NCI-H1105 (cell line): ENCODE results near the gene VAV1.
"Not testable (repeated sequence)": the region's sequence is repeated elsewhere in the genome, so short reads cannot be mapped to it uniquely, and the experiment has no call there.

Source experiments
- DNase-seq: peaks from one replicate; lab custom pipeline; 2025; lab: John Stamatoyannopoulos, UW

The VAV1 gene

DNA sequence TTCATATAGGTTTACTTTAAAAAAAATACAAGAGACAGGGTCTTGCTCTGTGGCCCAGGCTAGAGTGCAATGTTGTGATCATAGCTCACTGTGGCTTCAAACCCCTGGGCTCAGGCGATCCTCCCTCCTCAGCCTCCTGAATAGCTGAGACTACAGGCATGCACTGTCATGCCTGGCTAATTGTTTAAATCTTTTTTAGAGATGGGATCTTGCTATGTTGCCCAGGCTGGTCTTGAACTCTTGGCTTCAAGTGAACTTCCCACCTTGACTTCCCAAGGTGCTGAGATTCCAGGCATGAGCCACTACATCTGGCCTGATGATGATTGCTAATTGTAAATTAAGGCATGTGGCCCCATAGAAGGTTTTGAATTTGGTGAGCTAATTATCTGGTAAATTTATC is 79.5 kb downstream of the VAV1 start:
- DNase-seq: no peak

DNA sequence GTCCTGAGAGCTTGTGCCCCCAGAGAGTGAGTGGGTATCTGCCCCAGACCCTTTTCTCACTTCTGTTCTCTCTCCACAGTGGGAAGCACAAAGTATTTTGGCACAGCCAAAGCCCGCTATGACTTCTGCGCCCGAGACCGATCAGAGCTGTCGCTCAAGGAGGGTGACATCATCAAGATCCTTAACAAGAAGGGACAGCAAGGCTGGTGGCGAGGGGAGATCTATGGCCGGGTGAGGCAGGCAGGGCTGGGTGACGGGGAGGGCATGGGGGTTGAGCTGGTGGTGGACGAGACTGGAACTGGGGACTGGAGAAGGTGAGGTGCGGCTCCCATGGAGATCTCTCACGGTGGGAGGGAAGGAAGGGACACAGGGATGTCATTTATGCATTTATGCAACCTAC is 81.4 kb downstream of the VAV1 start:
- no peak for DNase-seq

DNA sequence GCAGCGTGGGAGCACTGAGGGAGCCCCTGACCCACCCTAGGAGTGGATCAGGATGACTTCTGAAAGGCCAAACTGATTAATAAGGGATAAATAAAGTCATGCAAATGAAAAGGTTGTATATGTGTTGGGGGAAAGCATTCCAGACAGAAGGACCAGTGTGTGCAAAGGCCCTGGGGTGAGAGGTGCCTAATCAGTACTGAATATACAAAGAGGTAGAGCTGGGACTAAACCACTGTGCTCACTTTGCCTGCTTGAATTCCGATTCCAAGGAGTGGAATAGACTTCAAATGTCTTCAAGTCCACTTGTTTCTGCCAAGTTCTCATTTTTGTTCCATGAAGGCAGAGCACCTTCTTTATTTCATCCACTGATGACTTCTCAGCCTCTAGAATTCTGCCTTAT is 82.2 kb downstream of the VAV1 start:
- no peak for DNase-seq

DNA sequence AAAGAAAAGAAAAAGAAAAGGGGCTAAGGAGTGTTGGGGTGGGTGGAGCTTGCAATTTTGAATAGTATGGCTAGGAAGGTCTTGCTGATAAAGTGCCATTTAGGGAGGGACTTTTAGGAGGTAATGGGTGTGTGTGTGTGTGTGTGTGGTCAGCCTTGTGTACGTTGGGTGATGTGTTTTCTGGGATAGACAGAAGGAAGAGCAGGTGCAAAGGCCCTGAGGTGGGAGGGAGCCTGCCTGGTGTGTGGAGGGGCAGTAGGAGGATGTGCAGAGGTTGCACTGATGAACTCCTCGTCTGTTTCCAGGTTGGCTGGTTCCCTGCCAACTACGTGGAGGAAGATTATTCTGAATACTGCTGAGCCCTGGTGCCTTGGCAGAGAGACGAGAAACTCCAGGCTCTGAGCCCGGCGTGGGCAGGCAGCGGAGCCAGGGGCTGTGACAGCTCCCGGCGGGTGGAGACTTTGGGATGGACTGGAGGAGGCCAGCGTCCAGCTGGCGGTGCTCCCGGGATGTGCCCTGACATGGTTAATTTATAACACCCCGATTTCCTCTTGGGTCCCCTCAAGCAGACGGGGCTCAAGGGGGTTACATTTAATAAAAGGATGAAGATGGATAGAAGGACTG is 84.4 kb downstream of the VAV1 start:
- no peak for DNase-seq

DNA sequence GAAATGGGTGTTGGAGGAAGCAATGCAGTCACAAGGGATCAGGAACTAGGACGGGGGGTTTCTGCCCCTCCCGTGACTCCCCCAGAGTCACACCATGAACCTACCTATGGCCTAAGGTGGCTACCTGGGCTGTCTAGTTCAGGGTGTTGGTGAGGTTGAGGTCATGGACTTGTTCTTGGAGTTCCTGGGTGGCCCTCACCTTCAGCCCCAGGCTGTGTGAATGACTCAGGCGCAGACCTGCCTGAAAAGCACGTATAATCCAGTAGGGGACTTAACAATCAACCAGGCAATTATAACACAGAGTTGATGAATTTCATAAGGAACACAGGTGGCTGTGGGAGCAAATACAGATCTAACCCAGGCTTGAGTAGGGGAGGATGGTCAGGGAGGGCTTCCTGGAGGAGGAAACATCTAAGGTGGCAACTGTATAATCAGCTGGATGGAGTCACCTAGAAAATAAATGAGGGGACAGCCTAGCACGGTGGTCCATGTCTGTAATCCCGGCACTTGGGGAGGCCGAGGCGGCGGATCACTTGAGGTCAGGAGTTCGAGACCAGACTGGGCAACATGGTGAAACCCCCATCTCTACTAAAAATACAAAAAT is 89.3 kb downstream of the VAV1 start:
- no peak for DNase-seq

DNA sequence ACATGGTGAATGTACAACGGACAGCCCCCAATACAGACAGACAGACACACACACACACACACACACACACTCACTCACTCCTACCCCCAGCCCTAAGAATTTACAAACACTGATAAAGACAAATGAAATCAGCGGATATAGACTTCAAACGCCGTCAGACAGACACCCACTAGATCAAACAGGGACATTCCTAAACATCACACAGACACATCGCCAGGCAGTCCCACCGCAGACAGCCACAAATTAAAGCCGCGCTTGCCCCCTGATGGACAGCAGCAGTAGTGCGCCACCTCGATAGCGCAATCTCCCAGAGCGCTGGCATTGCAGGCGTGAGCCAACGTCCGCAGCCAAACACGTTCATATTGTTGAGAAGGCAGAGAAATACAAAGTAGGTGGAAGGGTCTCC is 90.2 kb downstream of the VAV1 start:
- peak; percentile 1 for DNase-seq

DNA sequence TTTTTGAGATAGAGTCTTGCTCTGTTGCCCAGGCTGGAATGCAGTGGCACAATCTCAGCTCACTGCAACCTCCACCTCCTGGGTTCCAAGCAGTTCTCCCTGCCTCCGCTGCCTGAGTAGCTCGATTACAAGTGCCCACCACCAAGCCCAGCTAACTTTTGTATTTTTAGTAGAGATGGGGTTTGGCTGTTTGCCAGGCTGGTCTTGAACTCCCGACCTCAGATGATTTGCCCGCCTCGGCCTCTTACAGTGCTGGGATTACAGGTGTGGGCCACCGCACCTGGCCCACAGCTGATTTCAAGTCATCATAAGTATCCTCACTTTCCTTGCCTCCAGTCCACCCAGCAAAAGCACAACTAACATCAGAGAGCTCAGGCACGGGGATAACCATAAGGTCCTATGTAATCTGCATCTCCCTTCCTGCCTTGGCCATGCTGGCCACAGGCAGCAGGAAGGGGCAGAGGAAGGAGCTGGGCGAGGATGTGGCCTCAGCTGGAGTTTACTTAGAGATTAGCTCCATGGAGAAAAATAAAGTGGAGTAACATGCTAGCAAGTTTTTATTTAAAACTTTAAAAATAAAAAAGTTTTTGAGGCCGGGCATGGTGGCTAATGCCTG is 91.9 kb downstream of the VAV1 start:
- DNase-seq: no peak

DNA sequence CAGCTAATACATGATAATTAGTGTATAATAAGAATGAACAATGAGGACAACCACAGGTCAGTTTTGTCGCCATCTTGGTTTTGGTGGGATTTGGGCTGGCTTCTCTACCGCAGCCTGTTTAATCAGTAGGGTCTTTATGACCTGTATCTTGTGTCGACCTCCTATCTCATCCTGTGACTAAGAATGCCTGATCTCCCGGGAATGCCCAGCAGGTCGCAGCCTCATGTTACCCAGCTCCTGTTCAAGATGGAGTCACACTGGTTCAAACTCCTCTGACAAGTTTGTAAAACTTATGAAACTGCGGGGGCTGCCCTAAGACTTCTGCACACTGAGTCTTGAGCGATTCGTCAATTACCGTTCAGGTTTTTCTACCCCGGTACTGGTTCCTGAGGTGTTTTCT is 93.3 kb downstream of the VAV1 start:
- DNase-seq: no peak

DNA sequence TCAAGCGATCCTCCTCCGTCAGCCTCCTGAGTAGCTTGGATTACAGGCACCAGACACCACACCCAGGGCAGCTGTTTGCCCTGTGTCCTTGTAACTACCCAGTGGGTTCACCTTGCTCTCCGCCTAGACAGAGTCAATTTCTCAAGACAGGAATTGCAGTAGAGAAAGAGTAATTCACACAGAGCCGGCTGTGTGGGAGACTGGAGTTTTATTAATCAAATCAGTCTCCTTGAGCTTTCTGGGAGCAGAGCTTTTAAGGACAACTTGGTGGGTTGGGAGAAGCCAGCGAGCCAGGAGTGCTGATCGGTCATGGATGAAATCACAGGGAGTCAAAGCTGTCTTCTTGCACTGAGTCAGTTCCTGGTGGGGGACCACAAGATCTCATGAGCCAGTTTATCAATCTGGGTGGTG is 94.2 kb downstream of the VAV1 start:
- no peak for DNase-seq

DNA sequence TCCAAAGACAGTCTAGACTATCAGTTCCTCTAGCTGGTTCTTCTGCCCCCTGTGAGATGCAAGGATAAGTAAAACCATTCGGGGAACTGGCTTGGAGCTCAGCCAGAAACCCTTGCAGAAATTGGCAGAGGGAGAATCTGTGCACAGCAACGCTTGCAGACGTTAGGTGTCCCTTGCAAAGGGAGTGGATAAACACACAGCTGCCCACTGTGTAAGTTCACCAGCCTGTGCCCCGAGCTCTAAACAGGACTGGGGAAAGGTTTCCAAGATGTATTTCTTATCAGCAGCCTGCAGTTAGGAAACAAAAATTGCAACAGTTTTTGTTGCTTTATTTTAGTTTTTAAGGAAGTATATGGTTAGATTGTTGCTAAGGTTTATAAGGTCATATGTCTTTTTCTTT is 95.8 kb downstream of the VAV1 start:
- no peak for DNase-seq

DNA sequence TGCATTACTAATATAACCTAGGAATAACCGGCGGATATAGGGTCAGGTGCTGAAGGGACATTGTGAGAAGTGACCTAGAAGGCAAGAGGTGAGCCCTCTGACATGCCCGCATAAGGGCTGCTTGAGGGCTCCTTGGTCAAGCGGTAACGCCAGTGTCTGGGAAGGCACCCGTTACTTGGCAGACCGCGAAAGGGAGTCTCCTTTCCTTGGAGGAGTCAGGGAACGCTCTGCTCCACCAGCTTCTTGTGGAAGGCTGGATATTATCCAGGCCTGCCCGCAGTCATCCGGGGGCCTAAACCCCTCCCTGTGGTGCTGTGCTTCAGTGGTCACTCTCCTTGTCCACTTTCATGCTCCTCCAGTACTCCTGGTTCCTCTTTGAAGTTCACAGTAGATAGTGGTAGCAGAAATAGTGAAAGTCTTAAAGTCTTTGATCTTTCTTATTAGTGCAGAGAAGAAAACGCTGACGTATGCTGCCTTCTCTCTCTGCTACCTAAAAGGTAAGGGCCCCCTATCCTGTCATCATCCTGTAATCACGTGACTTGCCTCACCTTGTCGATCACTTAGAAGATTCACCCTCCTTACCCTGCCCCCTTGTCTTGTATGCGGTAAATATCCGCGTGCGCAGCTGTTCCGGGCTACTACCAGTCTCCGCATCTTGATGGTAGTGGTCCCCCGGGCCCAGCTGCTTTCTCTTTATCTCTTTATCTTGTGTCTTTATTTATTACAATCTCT is 96.8 kb downstream of the VAV1 start:
- not testable (repeated sequence) for DNase-seq

DNA sequence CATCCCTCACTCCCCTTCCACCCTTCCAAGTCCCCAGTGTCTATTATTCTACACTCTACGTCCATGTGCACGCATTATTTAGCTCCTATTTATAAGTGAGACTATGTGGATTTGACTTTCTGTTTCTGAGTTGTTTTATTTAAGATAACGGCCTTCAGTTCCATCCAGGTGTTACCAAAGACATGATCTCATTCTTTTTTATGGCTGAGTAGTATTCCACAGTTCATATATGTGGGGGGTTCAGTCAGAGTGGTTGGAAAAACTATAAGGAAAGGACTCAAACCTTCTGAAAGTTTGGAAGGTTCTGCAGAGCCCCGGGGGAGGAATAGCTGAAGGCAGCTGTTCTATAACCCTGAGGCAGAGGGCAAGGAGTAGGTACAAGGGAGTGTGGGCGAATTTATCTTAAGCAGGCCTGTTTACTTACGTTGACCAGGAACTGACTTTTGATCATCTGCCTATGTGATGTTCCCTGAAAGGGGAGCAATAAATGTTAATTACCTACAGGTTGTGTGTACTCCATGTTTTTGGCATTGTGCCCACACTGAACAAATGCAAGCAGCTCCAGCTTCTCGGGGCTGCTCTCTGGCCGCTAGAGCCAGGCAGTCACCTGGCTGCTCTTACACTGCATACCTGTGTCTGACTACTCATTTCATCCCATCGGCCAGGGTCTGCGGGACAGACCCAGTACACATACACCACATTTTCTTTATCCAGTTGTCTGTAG is 101.4 kb downstream of the VAV1 start:
- no peak for DNase-seq

DNA sequence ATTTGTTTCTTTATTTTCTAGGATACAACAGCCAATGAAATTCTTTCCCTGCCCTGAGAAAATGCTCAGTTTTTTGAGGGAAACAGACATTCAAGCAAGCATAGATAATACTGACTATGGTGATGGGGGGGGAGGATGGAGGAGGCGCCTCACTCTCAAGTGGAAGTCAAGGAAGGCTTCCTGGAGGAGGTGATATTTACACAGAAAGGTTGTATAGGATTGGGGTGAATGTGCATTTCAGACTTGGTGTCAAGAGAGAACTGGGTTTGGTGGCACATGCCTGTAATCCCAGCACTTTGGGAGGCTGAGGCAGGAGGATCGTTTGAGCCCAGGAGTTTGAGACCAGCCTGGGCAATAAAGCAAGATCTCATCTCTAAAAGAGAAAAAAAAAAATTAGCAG is 102.7 kb downstream of the VAV1 start:
- DNase-seq: no peak

DNA sequence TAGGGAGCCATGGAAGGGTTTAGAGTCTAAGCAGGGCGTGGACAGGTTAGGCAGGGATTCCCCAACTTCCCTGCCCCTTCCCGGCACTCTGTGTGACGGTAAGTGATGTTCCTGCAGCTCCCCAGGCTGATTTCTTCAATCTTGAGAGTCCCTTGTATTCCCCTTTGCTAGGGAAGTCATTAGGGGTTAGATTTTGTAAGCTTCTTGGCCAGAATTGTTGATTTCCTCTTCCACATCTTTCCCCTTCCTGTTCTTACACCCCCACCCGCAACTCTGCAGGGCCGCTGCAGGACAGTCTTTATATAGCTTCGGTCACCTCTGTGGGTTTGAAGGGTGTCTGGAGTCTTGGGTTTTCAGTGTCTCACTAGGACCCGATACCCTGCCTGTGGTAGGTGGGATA is 104.2 kb downstream of the VAV1 start:
- no peak for DNase-seq

DNA sequence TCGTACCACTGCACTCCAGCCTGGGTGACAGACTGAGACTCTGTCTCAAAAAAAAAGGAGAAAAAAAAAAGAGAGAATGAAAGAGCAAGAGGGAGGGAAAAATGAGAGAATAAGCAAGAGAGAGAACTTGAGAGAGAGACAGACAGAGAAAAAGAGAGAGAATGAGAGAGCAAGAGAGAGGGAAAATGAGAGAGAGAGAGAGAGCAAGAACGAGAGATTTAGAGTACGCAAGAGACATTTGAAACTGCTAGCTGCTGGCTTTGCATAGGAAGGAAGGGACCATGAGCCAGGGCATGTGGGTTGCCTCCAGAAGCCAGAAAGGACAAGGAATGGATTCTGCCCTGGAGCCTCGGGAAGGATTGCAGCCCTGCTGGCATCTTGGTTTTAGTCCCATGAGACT is 105.3 kb downstream of the VAV1 start:
- DNase-seq: no peak

DNA sequence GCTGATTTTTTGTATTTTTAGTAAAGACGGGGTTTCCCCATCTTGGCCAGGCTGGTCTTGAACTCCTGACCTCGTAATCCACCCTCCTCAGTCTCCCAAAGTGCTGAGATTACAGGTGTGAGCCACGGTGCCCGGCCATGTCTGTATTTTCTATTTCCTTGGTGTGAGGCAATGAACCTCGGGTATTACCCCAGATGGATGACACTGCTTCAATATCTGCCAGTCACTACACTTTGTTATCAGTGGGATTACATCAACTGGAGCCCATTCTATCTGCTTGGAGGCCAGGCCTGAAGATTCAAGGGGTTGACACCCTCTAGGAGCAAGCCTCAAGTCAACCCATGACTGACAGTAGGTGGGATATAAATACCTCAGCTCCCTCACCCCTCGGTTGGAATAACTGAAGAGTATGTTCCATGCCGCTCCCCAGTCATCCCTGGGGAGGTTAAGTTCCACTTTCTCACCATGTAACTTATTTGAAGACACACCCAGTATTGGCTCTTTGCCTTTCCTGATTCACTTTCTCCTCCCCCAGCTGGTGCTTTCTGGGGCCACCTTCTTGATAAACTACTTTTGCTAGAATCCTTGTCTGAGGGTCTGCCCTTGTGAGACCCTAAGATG is 113.9 kb downstream of the VAV1 start:
- no peak for DNase-seq

DNA sequence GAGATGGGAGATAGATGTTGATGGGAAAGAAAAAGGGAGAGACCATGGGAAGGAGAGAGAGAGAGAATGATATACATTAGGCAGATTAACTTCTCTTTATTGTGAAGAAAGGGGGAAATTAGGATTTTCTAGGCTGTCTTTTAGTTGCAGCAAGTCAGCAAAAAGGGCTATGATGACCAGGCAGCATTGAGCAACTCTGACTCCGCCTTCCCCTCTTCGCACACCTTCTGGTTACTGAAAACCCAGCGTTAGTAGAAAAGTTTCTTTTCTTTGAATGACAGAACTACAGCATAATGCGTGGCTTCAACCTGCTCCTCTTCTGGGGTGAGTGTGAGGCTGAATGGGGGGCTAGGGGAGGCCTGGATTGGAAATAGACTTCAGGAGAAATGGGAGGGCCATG is 114.8 kb downstream of the VAV1 start, which contains the start of gene ADGRE1:
ADGRE1 (plus strand) TSS at position 264 of the 400 bp plus-strand sequence; CDS start at position 294, 30 bp downstream.
- no peak for DNase-seq

DNA sequence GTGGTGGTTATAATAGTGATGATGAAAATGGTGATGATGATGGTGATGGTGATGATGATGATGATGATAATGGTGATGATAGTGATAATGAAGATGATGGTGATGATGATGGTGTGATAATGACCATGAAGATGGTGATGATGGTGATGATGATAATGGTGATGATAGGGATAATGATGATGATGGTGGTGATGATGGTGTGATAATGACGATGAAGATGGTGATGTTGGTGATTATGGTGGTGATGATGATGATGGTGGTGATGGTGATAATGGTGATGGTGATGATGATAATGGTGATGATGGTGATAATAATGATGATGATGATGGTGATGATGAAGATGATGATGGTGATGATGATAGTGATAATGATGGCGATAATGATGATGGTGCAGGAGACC is 116.5 kb downstream of the VAV1 start:
- no peak for DNase-seq

DNA sequence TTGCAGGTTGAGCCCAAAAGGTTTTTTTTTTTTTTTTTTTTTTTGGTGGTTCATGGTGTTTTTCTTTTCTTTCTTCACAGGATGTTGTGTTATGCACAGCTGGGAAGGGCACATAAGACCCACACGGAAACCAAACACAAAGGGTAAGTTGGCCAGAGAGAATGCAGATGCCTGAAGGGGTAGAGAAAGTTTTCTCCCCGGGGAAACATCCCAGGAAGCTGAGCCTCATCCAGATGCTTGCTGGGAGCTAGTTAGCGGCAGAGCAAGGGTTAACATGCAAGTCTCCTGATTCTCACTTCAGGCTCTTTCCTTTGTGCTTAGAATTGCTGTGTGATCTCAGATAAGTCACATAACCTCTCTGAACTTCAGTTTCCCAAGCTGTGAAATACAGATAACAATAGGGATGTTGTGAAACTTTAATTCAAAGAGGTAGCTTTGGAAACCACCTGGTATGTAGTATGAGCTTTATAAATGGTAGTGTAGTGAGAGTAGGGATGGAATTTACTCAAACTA is 117.9 kb downstream of the VAV1 start:
- DNase-seq: no peak

DNA sequence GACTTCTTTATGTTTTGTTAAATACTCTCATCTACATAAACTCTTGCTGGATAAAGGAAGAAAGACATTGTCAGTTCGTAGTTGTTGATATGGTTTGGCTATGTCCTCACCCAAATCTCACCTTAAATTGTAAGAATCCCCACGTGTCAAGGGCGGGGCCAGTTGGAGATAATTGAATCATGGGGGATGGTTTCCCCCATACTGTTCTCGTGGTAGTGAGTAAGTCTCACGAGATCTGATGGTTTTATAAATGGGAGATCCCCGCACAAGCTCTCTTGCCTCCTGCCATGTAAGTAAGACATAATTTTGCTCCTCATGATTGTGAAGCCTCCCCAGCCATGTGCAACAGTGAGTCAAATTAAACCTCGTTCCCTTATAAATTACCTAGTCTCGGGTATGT is 118.4 kb downstream of the VAV1 start:
- DNase-seq: no peak

DNA sequence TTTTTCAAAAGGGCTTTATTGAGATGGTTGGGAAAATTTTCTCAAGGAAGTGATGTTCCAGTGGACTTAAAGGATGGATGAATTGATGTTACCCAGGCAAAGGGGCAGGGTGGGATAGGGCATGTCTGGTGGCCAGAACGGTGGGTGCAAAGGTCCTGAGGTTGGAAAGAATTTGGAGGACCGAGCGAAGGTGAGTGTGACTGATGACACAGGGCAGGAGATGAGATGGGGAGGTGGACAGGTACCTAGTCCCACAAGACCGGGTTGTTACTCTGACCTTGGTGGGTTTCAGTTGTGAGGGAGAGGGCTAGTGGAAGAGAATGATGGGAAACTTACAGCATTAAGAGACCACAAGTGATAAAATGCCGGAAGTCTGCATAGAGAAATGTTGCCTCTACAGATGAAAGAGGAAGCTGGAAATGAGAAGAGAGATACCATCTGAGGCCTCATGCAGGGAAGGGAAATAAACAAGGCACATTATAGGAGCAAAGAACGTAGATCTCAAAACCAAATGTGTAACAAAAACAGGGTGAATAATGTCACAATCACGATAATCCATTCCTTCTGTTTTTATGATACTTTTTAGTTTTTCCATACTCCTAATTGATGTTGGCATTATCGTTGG is 119.4 kb downstream of the VAV1 start:
- no peak for DNase-seq
